ENCODE results near the gene KLLN.
"Not testable (repeated sequence)": the region's sequence is repeated elsewhere in the genome, so short reads cannot be mapped to it uniquely, and the experiment has no call there.

- TF ChIP-seq CTCF (IDR thresholded peaks at IDR 0.05); ZFX (IDR thresholded peaks at IDR 0.05; ENCODE audit: borderline replicate concordance): not testable (repeated sequence)
Measured at GRCh38 chr10:87881373-87882059, 18.2 kb upstream of the KLLN start.

Data from 22Rv1 (cell line).